Stimulated activated CD4-positive, alpha-beta T cell treated with anti-CD3 and anti-CD28 coated beads, TNF-alpha, amount 100 ng/mL, for 24 hours (primary cell): ENCODE measurements around the gene KIAA1328.
"Not testable (repeated sequence)": the region's sequence is repeated elsewhere in the genome, so short reads cannot be mapped to it uniquely, and the experiment has no call there.

Experiments used
- DNase-seq, 3 experiments: peaks; one replicate each; pipeline ENCODE4 v3.0.0-alpha.2; 2020; ENCODE audit warnings: low read depth in 3 of 3

The KIAA1328 gene

DNA sequence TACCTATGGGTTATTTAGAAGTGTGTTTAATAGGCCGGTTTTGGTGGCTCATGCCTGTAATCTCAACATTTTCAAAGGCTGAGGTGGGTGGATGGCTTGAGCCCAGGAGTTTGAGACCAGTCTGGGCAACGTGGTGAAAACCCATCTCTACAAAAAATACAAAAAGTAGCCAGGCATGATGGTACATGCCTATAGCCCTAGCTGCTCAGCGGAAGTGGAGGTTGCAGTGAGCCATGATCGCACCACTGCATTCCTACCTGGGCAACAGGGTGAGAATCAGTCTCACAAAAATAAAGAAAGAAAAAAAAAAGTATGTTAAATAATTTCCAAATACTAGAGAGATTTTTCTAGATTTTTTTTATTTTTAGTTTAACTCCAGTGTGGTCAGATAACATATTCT, 316.0 kb downstream of the KIAA1328 start:
- no peak for DNase-seq

DNA sequence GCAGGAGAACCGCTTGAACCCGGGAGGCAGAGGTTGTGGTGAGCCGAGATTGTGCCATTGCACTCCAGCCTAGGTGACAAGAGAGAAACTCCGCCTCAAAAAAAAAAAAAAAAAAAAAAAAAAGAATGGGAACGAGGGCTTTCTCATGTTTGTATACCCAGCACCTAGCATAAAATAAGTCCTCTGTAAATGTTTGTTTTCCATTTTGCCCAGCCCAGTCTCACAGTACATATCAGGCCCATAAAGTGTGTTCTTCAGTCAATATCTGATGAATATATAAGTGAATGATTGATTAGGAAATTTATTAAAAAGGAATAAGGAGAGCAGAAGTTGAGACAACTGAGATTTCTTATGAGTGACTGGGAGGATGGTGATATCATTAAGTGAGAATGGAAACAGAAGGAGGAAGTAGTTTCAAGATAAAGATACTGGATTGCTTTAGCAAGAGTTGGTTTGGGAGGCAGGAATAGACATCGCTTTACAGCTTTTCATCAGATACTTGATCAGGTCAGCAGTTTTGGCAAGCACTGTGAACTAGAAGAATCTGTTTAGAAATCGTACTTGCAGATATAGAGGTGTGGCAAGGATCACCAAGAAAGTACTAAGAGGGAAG, 327.5 kb downstream of the KIAA1328 start:
- DNase-seq = no peak

- DNase-seq = no peak
Observed at GRCh38 chr18:37160038-37160820, 331.3 kb downstream of the KIAA1328 start.

DNA sequence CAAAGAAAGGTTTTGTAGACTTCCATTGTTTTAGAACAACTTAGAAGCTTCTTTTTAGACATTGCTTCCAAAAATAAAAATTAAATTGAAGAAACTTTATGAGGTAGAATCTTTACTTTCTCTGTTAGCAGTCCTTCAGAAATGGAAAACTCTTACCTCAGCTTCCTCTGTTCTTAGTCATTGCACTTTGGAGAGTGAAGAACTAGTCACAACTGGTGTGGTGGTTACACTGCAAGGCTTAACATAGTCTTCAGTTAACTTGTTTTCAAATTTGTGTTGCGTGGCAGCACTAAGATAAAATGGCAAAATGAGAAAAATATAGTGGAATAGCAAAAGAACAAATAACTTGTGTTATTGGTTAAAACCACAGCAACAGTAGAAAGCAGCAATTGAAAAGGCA, 332.6 kb downstream of the KIAA1328 start:
- no peak for DNase-seq

- no peak for DNase-seq
Observed at GRCh38 chr18:37162551-37162950, 333.6 kb downstream of the KIAA1328 start.

DNA sequence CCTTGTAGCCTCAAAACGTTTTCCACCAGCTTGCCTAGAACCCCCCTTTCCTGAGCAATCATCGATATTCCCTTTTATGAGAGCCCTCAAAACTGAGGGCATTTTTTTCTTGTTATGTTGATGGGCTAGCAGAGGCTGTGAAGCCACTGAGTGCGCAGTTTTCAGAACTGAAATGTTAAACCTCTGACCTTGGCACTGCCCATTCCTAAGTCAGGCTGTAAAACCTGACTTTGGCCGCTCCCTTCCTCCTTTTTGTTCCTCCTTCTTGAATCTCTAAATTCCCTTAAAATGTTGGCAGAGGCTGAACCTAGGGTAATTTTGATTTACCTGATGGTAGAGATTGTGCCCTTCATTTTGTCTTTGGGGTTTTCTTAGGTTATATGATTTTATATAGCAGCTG, 334.2 kb downstream of the KIAA1328 start:
- DNase-seq = no peak

GRCh38 chr18:37166491-37166890, 337.6 kb downstream of the KIAA1328 start:
- no peak for DNase-seq

GRCh38 chr18:37166966-37167365, 338.0 kb downstream of the KIAA1328 start:
- not testable (repeated sequence) for DNase-seq

- DNase-seq = no peak
Observed at GRCh38 chr18:37170984-37171383, 342.1 kb downstream of the KIAA1328 start.

- DNase-seq = no peak
Observed at GRCh38 chr18:37173384-37173783, 344.5 kb downstream of the KIAA1328 start.

- DNase-seq = no peak
Observed at GRCh38 chr18:37175727-37176620, 347.0 kb downstream of the KIAA1328 start.

DNA sequence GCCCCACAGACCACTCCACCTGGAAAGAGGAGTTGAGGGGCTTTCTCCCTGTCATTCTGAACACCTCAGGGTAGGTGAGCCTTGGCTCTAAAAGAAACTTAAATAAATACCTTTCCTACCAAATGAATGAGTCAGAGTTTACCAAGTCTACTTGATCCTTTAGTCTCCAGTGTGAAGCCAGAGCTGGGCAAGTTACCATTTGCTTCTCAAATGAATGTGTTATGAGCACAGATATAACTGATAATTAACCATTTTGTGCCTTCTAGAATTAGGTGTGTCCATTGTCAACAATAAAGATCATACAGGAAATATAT, 347.7 kb downstream of the KIAA1328 start:
- DNase-seq = no peak

DNA sequence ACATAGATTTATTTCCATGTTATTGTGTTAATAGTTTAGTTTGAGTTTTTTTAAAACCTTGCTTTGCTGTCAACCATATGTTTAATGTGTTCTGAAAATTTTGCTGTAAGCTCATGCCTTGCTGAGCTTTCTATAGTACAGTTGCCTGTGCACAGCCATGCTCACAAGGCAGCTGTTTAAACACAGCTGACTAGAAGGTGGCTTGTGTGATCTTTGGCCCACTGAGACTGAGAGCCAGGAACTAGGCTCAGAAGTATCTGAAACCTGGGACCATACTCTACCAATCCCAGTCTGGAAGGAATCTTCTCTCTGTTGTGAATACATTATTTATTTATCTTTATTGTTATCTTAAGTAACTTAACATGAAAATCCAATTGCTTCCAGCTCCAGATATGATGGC, 350.5 kb downstream of the KIAA1328 start:
- no peak for DNase-seq

DNA sequence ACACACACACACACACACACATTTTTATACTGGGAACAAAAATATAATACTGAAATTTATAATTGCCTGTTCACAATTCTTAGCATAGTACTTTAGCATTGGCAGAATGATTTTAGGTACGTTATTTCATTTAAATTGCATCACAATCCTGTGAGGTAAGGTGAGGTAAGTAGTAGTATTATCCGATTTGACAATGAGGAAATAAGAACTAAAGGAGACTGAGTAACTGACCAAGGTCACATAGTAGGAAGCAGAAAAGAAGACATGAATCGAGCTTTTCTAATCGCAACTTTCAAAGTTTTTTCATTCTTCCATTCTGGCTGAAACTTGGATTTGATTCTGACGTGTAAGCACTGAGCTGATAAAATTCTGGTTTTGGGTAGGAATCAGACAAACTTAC, 351.2 kb downstream of the KIAA1328 start:
- no peak for DNase-seq

DNA sequence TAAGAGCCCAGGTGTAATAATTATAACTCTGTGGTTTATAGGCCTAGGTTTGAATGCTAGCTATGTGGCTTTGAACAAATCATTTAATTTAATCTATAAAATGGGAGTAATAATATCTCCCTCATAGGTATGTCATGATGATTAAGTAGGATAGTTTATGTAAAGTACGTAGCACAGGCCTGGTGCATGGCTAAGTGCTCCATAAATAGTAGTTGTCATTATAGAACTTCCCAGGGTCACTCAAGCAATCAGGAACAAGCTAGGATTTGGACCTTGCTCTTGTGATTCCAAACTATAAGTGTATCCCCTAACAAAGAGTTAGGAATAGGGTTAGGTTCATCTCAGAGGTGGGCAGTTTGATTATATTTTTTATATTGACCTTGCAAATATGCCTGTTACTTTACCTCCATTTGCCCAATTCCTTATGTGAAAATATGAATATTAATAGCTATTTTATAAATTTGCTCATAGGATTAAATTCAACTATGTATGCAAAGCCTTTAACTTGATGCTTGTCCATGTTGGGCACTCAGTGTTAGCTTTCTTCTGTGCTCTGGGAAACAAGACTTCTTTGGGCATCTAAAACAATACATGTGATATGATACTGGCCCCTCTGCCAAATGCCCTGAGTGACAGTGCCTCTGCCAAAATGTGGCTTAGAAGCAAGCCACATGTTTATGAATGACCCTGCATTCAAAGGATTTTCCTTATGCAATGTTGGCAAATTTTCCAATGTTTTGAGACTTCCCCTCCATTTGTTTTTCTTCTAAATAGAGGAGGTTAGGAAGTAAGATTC, 353.6 kb downstream of the KIAA1328 start:
- DNase-seq = no peak

GRCh38 chr18:37184209-37184868, 355.4 kb downstream of the KIAA1328 start:
- DNase-seq = no peak

- no peak for DNase-seq
Observed at GRCh38 chr18:37188016-37188791, 359.3 kb downstream of the KIAA1328 start.

DNA sequence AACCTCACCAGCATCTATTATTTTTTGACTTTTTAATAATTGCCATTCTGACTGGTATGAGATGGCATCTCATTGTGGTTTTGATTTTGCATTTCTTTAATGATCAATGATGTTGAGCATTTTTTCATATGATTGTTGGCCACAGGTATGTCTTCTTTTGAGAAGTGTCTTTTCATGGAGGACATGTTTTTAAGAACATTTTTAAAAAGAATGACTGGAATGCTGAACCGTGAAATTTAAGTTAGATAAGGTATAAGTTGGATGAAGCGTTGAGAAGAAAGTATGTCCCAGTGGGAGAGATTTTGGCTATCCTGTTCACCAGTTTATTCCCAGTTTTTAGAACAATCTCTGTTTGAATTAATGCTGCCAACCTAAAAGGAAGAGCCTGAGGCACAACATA, 370.8 kb downstream of the KIAA1328 start:
- DNase-seq = no peak

- DNase-seq = no peak
Observed at GRCh38 chr18:37207343-37207742, 378.4 kb downstream of the KIAA1328 start.

DNA sequence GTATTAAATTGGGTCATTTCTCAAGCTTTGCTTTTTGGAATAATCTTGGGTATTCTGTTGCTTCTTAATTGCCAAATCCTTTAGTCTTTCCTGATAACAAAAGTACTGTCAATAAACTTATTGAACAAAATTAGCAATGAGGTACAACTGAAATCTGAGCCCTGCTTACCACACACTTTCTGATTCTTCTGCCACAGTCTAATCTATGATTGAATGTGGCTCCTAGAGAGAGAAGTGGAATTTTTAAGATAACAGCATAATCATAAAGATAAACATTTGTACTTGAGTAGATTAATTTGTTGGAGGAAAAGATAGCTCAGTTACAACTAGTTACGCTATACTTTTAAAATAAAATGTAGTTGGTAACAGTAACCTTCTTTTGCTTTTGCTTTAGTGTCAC, 381.9 kb downstream of the KIAA1328 start:
- no peak for DNase-seq
